H1 (cell line): Measurements from ENCODE around the gene KLHL40. TPM values are rescaled to one million over a fixed set of nuclear protein-coding genes. Genes with fewer than 3 reads are reported as not detected.

ENCODE experiments used
- CTCF ChIA-PET: fragments of 300-600 bp; sonication (Branson Sonifier 250); formaldehyde crosslinking; loops from one replicate; lab custom pipeline; 2021; ENCODE audit not compliant: partially characterized antibody; lab: Charles Lee
- POLR2A ChIA-PET: fragments of 300-600 bp; sonication (Branson Sonifier 250); formaldehyde crosslinking; loops from one replicate; lab custom pipeline; 2021; ENCODE audit warnings: inconsistent platforms; ENCODE audit not compliant: partially characterized antibody; lab: Charles Lee
- DNase-seq, 2 experiments: peaks; one replicate each; pipeline versions ENCODE4 v3.0.0 to v3.0.0-alpha.2; 2010 to 2022; ENCODE audit warnings: low spot score in 2 of 2, low read depth in 1 of 2, mixed read lengths in 1 of 2
- FAIRE-seq: peaks from 2 replicates; lab custom pipeline; 2011; peaks lifted over from hg19 to GRCh38; lab: Jason Lieb, UNC
- H2AFZ ChIP-seq: 2 replicates; pipeline ENCODE4 v1.8.1; 2012; ENCODE audit warnings: low read length, inconsistent platforms
- H2AK5ac ChIP-seq: 2 replicates; pipeline ENCODE4 v1.6.1; 2013; ENCODE audit warnings: low read depth, low read length
- H2BK120ac ChIP-seq: replicated peaks from 2 replicates; pipeline ENCODE3; 2013; ENCODE audit warnings: low read depth, low read length, inconsistent platforms
- H2BK12ac ChIP-seq: 2 replicates; pipeline ENCODE4 v1.6.1; 2013; ENCODE audit warnings: low read depth, low read length
- H2BK15ac ChIP-seq: 2 replicates; pipeline ENCODE4 v1.6.1; 2013; ENCODE audit warnings: low read length
- H2BK20ac ChIP-seq: 2 replicates; pipeline ENCODE4 v1.6.1; 2013; ENCODE audit warnings: low read length
- H2BK5ac ChIP-seq: 2 replicates; pipeline ENCODE4 v1.6.1; 2013; ENCODE audit warnings: low read depth, low read length
- H3K14ac ChIP-seq: 2 replicates; pipeline ENCODE4 v1.6.1; 2013; ENCODE audit warnings: inconsistent platforms; ENCODE audit not compliant: insufficient read length
- H3K18ac ChIP-seq: 2 replicates; pipeline ENCODE4 v1.6.1; 2013; ENCODE audit warnings: low read length; ENCODE audit errors: extremely low read depth
- H3K23ac ChIP-seq: 2 replicates; pipeline ENCODE4 v1.6.1; 2013; ENCODE audit warnings: inconsistent platforms; ENCODE audit not compliant: insufficient read length
- H3K23me2 ChIP-seq: 2 replicates; pipeline ENCODE4 v1.6.1; 2013; ENCODE audit warnings: low read depth, low read length
- H3K27ac ChIP-seq: 2 replicates; pipeline ENCODE4 v1.6.1; 2011; ENCODE audit warnings: low read depth, low read length, inconsistent platforms
- H3K27me3 ChIP-seq, 4 experiments: replicated peaks in 1 of 4; 1 replicate in 1 of 4; 2 replicates in 3 of 4; pipeline versions ENCODE4 v1.6.1 to v1.8.1; 2011 to 2013; ENCODE audit warnings: low read length in 3 of 4, mild to moderate bottlenecking in 3 of 4, inconsistent platforms in 2 of 4, mixed read lengths in 2 of 4, moderate library complexity in 1 of 4; ENCODE audit not compliant: control insufficient read depth in 3 of 4, insufficient read depth in 3 of 4; ENCODE audit errors: extremely low read depth in 1 of 4
- H3K36me3 ChIP-seq, 4 experiments: 2 replicates each; pipeline versions ENCODE4 v1.6.1 to v1.8.1; 2011 to 2013; ENCODE audit warnings: mild to moderate bottlenecking in 4 of 4, low read length in 3 of 4, moderate library complexity in 2 of 4, control low read depth in 1 of 4, inconsistent platforms in 1 of 4; ENCODE audit not compliant: insufficient read depth in 4 of 4, control insufficient read depth in 2 of 4
- H3K4ac ChIP-seq: replicated peaks from 2 replicates; pipeline ENCODE3; 2013; ENCODE audit warnings: low read length, low read depth, mixed read lengths, inconsistent platforms; ENCODE audit not compliant: insufficient read length
- H3K4me1 ChIP-seq, 4 experiments: replicated peaks in 1 of 4; 1 replicate in 1 of 4; 2 replicates in 3 of 4; pipeline versions ENCODE4 v1.6.1 to v1.8.1; 2011 to 2013; ENCODE audit warnings: low read length in 3 of 4, inconsistent platforms in 2 of 4, mixed read lengths in 1 of 4; ENCODE audit not compliant: insufficient read depth in 4 of 4, control insufficient read depth in 3 of 4
- H3K4me2 ChIP-seq, 2 experiments: 2 replicates each; pipeline versions ENCODE4 v1.6.1 to v1.8.1; 2011 to 2013; ENCODE audit warnings: low read depth in 2 of 2, low read length in 2 of 2, control low read depth in 1 of 2, inconsistent platforms in 1 of 2, mild to moderate bottlenecking in 1 of 2; ENCODE audit not compliant: insufficient read depth in 1 of 2
- H3K4me3 ChIP-seq, 4 experiments: fragments of 200-600, 300-600 bp in 1 of 4; sonication (generic), shearing (Covaris generic), sonication (Bioruptor Twin) in 1 of 4; 2 replicates each; pipeline versions ENCODE4 v1.5.1 to v1.8.1; 2011 to 2016; ENCODE audit warnings: low read length in 4 of 4, low read depth in 3 of 4, control low read depth in 2 of 4, inconsistent platforms in 2 of 4, mild to moderate bottlenecking in 2 of 4, mixed read lengths in 1 of 4, moderate library complexity in 1 of 4; ENCODE audit not compliant: insufficient read depth in 2 of 4; ENCODE audit errors: extremely low read depth in 1 of 4
- H3K56ac ChIP-seq: replicated peaks from 2 replicates; pipeline ENCODE3; 2013; ENCODE audit warnings: low read depth, mild to moderate bottlenecking, mixed read lengths, low read length, inconsistent platforms; ENCODE audit not compliant: insufficient read length
- H3K79me1 ChIP-seq: 2 replicates; pipeline ENCODE4 v1.6.1; 2013; ENCODE audit warnings: low read depth, low read length, control low read depth
- H3K79me2 ChIP-seq, 2 experiments: 2 replicates each; pipeline versions ENCODE4 v1.6.1 to v1.8.1; 2012 to 2013; ENCODE audit warnings: low read length in 2 of 2, mild to moderate bottlenecking in 2 of 2, inconsistent platforms in 1 of 2; ENCODE audit not compliant: insufficient read depth in 2 of 2, control insufficient read depth in 1 of 2
- H3K9ac ChIP-seq, 4 experiments: replicated peaks in 1 of 4; 1 replicate in 1 of 4; 2 replicates in 3 of 4; pipeline versions ENCODE4 v1.6.1 to v1.8.1; 2011 to 2013; ENCODE audit warnings: low read depth in 3 of 4, low read length in 3 of 4, control low read depth in 2 of 4, mild to moderate bottlenecking in 2 of 4, moderate library complexity in 2 of 4, inconsistent platforms in 1 of 4; ENCODE audit errors: extremely low read depth in 1 of 4
- H3K9me3 ChIP-seq, 2 experiments: 2 replicates each; pipeline versions ENCODE4 v1.6.1 to v1.8.1; 2012 to 2013; ENCODE audit warnings: mild to moderate bottlenecking in 2 of 2, moderate library complexity in 2 of 2, control low read depth in 1 of 2, inconsistent platforms in 1 of 2, low read depth in 1 of 2, low read length in 1 of 2, mixed read lengths in 1 of 2; ENCODE audit not compliant: insufficient read depth in 2 of 2
- H4K20me1 ChIP-seq, 2 experiments: replicated peaks in 1 of 2; 2 replicates each; pipeline versions ENCODE3 to v1.8.1; 2011 to 2013; ENCODE audit warnings: inconsistent platforms in 2 of 2, low read length in 2 of 2, mild to moderate bottlenecking in 1 of 2; ENCODE audit not compliant: insufficient read depth in 2 of 2, control insufficient read depth in 1 of 2
- H4K5ac ChIP-seq: 2 replicates; pipeline ENCODE4 v1.6.1; 2013; ENCODE audit warnings: low read length, low read depth, mixed read lengths, inconsistent platforms; ENCODE audit not compliant: insufficient read length
- H4K8ac ChIP-seq: 2 replicates; pipeline ENCODE4 v1.8.0; 2013; ENCODE audit warnings: mild to moderate bottlenecking, moderate library complexity, low read length, inconsistent platforms; ENCODE audit not compliant: insufficient read depth; ENCODE audit errors: extremely low read depth
- H4K91ac ChIP-seq: replicated peaks from 2 replicates; pipeline ENCODE3; 2013; ENCODE audit warnings: low read length, mixed read lengths, inconsistent platforms; ENCODE audit not compliant: insufficient read length
- EGR1 ChIP-seq: IDR thresholded peaks from 2 replicates; pipeline ENCODE4 v1.6.1; 2011; ENCODE audit warnings: low read depth, low read length, borderline replicate concordance
- EP300 ChIP-seq, 2 experiments: IDR thresholded peaks; 1 replicate in 1 of 2; 2 replicates in 1 of 2; pipeline ENCODE4 v1.6.1; 2011 to 2012; ENCODE audit warnings: low read depth in 2 of 2, low read length in 2 of 2, mild to moderate bottlenecking in 2 of 2, borderline replicate concordance in 1 of 2, inconsistent platforms in 1 of 2, moderate library complexity in 1 of 2
- HDAC2 ChIP-seq, 2 experiments: fragments of 300-600 bp in 1 of 2; sonication (generic) in 1 of 2; IDR thresholded peaks; 2 replicates each; pipeline ENCODE4 v1.6.1; 2011 to 2012; ENCODE audit warnings: low read depth in 2 of 2, low read length in 2 of 2, mild to moderate bottlenecking in 2 of 2, moderate library complexity in 2 of 2, borderline replicate concordance in 1 of 2, inconsistent platforms in 1 of 2
- JUND ChIP-seq: IDR thresholded peaks from 2 replicates; pipeline ENCODE4 v1.6.1; 2011; ENCODE audit warnings: mild to moderate bottlenecking, improper control_type of control experiment, low read length
- KDM4A ChIP-seq: IDR thresholded peaks from one replicate; pipeline ENCODE4 v1.7.1; 2012; ENCODE audit warnings: low read depth, mild to moderate bottlenecking, moderate library complexity, low read length, inconsistent platforms; ENCODE audit not compliant: severe bottlenecking
- KDM5A ChIP-seq: fragments of 200-600 bp; IDR thresholded peaks from 2 replicates; pipeline ENCODE4 v1.7.1; 2012; ENCODE audit warnings: mild to moderate bottlenecking, low read length, inconsistent platforms, mixed read lengths
- NANOG ChIP-seq: IDR thresholded peaks from 2 replicates; pipeline ENCODE4 v1.6.1; 2011; ENCODE audit warnings: low read length, low read depth, mild to moderate bottlenecking, inconsistent platforms; ENCODE audit not compliant: insufficient read depth, poor library complexity, severe bottlenecking
- SIRT6 ChIP-seq: IDR thresholded peaks from one replicate; pipeline ENCODE4 v1.7.1; 2012; ENCODE audit warnings: low read length, inconsistent platforms
- TBP ChIP-seq: IDR thresholded peaks from 2 replicates; pipeline ENCODE4 v1.6.1; 2011; ENCODE audit warnings: low read depth, low read length, improper control_type of control experiment
- YY1 ChIP-seq: IDR thresholded peaks from 2 replicates; pipeline ENCODE4 v1.6.1; 2011; ENCODE audit warnings: low read depth, mild to moderate bottlenecking, low read length
- WGBS, 2 experiments: shearing (Covaris generic) in 1 of 2; methylation state at CpG; one replicate each; pipeline versions ENCODE4 v1.1.6 to v1.1.7; 2013 to 2015; ENCODE audit warnings: low lambda C conversion rate in 2 of 2, mixed read lengths in 2 of 2, inconsistent platforms in 1 of 2, low coverage in 1 of 2, missing lambda C conversion rate in 1 of 2; ENCODE audit not compliant: insufficient replicate concordance in 2 of 2, insufficient coverage in 1 of 2, insufficient read length in 1 of 2; ENCODE audit errors: extremely low coverage in 1 of 2, missing lambda C conversion rate in 1 of 2; 5-methylcytosine and 5-hydroxymethylcytosine counted together
- polyA plus RNA-seq, 7 experiments: library from polyadenylated mRNA; depleted of rRNA in 3 of 7; stranded (reverse) in 5 of 7; unstranded in 2 of 7; fragments of >200 nt in 5 of 7; fragments of 200-250 nt in 2 of 7; gene quantifications; 1 replicate in 5 of 7; 2 replicates in 1 of 7; 4 replicates in 1 of 7; pipeline versions ENCODE4 v1.2.1 to v1.2.3, GENCODE V29; 2011 to 2013; ENCODE audit warnings: missing spikeins in 2 of 7, mixed read lengths in 2 of 7
- total RNA-seq: library from RNA; stranded (reverse); fragmentation: NEBNext Ultra II Directional; extraction: Animal tissue kit (Norgen Biotek cat#: 25700); gene quantifications from 2 replicates; pipeline ENCODE4 v1.2.1, GENCODE V29; 2021
- TF ChIP-seq, protein P1 (sequence below): IDR thresholded peaks from 2 replicates; pipeline ENCODE4 v1.6.1; 2012; ENCODE audit warnings: inconsistent platforms

KLHL40 gene
- total and polyA plus RNA-seq, 2 of the 8 experiments (the other 6 are each of a cell fraction or from before 2014, with no cell fraction given): 0.02 TPM; not detected in 1

DNA sequence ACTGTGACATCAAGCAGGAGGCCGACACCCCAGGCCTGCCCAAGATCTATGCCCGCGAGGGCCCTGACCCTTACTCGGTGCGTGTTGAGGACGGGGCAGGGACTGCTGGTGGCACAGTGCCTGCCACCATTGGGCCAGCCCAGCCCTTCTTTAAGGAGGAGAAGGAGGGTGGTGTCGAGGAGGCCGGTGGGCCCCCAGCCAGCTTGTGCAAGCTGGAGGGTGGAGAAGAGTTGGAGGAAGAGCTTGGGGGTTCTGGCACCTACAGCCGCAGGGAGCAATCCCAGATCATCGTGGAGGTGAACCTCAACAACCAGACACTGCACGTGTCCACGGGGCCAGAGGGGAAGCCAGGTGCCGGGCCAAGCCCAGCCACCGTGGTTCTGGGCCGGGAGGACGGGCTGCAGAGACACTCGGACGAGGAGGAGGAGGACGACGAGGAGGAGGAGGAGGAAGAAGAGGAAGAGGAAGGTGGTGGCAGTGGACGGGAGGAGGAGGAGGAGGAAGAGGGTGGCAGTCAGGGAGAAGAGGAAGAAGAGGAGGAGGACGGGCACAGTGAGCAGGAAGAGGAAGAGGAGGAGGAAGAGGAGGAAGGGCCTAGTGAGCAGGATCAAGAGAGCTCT is 26.5 kb upstream of the KLHL40 start:
- no peaks in the 10 kb centered on the region for H3K9me3 ChIP-seq
- H3K36me3 ChIP-seq: no peaks in the 10 kb centered on the region; a peak in 1 of 8 replicates
- H2BK120ac ChIP-seq: no peak overlapping the region
- no peak overlapping the region for H4K8ac ChIP-seq
- H3K27me3 ChIP-seq: no peaks in the 10 kb centered on the region
- FAIRE-seq (no peak), DNase-seq (no peak)
- 88% methylated on average over 22 of the region's 22 CpGs; no CpG with 5 or more reads in 1 of the 2 experiments for WGBS, 2 experiments
- H4K5ac ChIP-seq: no peak overlapping the region
- no peak overlapping the region for H3K9ac ChIP-seq
- no peak overlapping the region for H2AFZ ChIP-seq
- H3K56ac ChIP-seq: no peak overlapping the region
- no peak overlapping the region for H2AK5ac ChIP-seq
- no peak overlapping the region for H3K4ac ChIP-seq
- H3K18ac ChIP-seq: no peak overlapping the region
- H3K4me1 ChIP-seq: peaks cover 6 to 10% (median 8%) of the 10 kb centered on the region in 4 experiments
- CTCF ChIA-PET: interaction anchor here (0.6 to 7.0 kb wide), 11 partner anchors 11 to 97 kb away, joined by 3 to 54 read pairs (median 15); partner anchors contain the start of gene HHATL
- no peak overlapping the region for H3K23ac ChIP-seq
- no peak overlapping the region for H2BK5ac ChIP-seq
- H4K91ac ChIP-seq: no peak overlapping the region
- no peaks in the 10 kb centered on the region for H3K79me1 ChIP-seq
- no peak overlapping the region for H2BK20ac ChIP-seq
- H3K23me2 ChIP-seq: peaks cover 2% of the 10 kb centered on the region; the same call in 1 of the 2 replicates
- no peak overlapping the region for H3K4me2 ChIP-seq
- no peak overlapping the region for H2BK15ac ChIP-seq
- no peak overlapping the region for H3K14ac ChIP-seq
- no peak overlapping the region for H3K4me3 ChIP-seq
- POLR2A ChIA-PET: interaction anchor here (1.1 to 2.6 kb wide), 6 partner anchors 7 to 53 kb away, joined by 3 to 7 read pairs (median 4); no protein-coding TSS in a partner anchor
- H3K27ac ChIP-seq: no peak overlapping the region
- H2BK12ac ChIP-seq: no peak overlapping the region
- H3K79me2 ChIP-seq: no peaks in the 10 kb centered on the region
- H4K20me1 ChIP-seq: peaks cover 0 to 1% of the 10 kb centered on the region in 2 experiments
- TF ChIP-seq KDM4A (no peak), EP300 (IDR thresholded peaks at IDR 0.05; ENCODE audit: borderline replicate concordance in 1 of 2, low read depth in 2 of 2, low read length in 2 of 2) (no peak), YY1 (no peak), TBP (no peak), SIRT6 (no peak), HDAC2 (IDR thresholded peaks at IDR 0.05; ENCODE audit: borderline replicate concordance in 1 of 2, low read depth in 2 of 2, low read length in 2 of 2) (no peak), KDM5A (no peak), EGR1 (no peak), JUND (no peak), NANOG (no peak)
- TF ChIP-seq, protein P1, sequence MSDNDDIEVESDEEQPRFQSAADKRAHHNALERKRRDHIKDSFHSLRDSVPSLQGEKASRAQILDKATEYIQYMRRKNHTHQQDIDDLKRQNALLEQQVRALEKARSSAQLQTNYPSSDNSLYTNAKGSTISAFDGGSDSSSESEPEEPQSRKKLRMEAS: no peak
